H1 (cell line): ENCODE measurements around the gene DIAPH2. TPM values are rescaled to one million over a fixed set of nuclear protein-coding genes. Genes with fewer than 3 reads are reported as not detected.
A peak's percentile ranks its signal among the peaks of the same experiment; 100 is the strongest.

ENCODE experiments used
- CTCF ChIA-PET: fragments of 300-600 bp; sonication (Branson Sonifier 250); formaldehyde crosslinking; loops from one replicate; lab custom pipeline; 2021; ENCODE audit not compliant: partially characterized antibody; lab: Charles Lee
- POLR2A ChIA-PET: fragments of 300-600 bp; sonication (Branson Sonifier 250); formaldehyde crosslinking; loops from one replicate; lab custom pipeline; 2021; ENCODE audit warnings: inconsistent platforms; ENCODE audit not compliant: partially characterized antibody; lab: Charles Lee
- DNase-seq, 2 experiments: peaks; one replicate each; pipeline versions ENCODE4 v3.0.0 to v3.0.0-alpha.2; 2010 to 2022; ENCODE audit warnings: low spot score in 2 of 2, low read depth in 1 of 2, mixed read lengths in 1 of 2
- FAIRE-seq: peaks from 2 replicates; lab custom pipeline; 2011; peaks lifted over from hg19 to GRCh38; lab: Jason Lieb, UNC
- H2AFZ ChIP-seq: 2 replicates; pipeline ENCODE4 v1.8.1; 2012; ENCODE audit warnings: low read length, inconsistent platforms
- H2AK5ac ChIP-seq: 2 replicates; pipeline ENCODE4 v1.6.1; 2013; ENCODE audit warnings: low read depth, low read length
- H2BK120ac ChIP-seq: replicated peaks from 2 replicates; pipeline ENCODE3; 2013; ENCODE audit warnings: low read depth, low read length, inconsistent platforms
- H2BK12ac ChIP-seq: 2 replicates; pipeline ENCODE4 v1.6.1; 2013; ENCODE audit warnings: low read depth, low read length
- H2BK15ac ChIP-seq: 2 replicates; pipeline ENCODE4 v1.6.1; 2013; ENCODE audit warnings: low read length
- H2BK20ac ChIP-seq: 2 replicates; pipeline ENCODE4 v1.6.1; 2013; ENCODE audit warnings: low read length
- H2BK5ac ChIP-seq: 2 replicates; pipeline ENCODE4 v1.6.1; 2013; ENCODE audit warnings: low read depth, low read length
- H3K14ac ChIP-seq: 2 replicates; pipeline ENCODE4 v1.6.1; 2013; ENCODE audit warnings: inconsistent platforms; ENCODE audit not compliant: insufficient read length
- H3K18ac ChIP-seq: 2 replicates; pipeline ENCODE4 v1.6.1; 2013; ENCODE audit warnings: low read length; ENCODE audit errors: extremely low read depth
- H3K23ac ChIP-seq: 2 replicates; pipeline ENCODE4 v1.6.1; 2013; ENCODE audit warnings: inconsistent platforms; ENCODE audit not compliant: insufficient read length
- H3K23me2 ChIP-seq: 2 replicates; pipeline ENCODE4 v1.6.1; 2013; ENCODE audit warnings: low read depth, low read length
- H3K27ac ChIP-seq: 2 replicates; pipeline ENCODE4 v1.6.1; 2011; ENCODE audit warnings: low read depth, low read length, inconsistent platforms
- H3K27me3 ChIP-seq, 4 experiments: replicated peaks in 1 of 4; 1 replicate in 1 of 4; 2 replicates in 3 of 4; pipeline versions ENCODE4 v1.6.1 to v1.8.1; 2011 to 2013; ENCODE audit warnings: low read length in 3 of 4, mild to moderate bottlenecking in 3 of 4, inconsistent platforms in 2 of 4, mixed read lengths in 2 of 4, moderate library complexity in 1 of 4; ENCODE audit not compliant: control insufficient read depth in 3 of 4, insufficient read depth in 3 of 4; ENCODE audit errors: extremely low read depth in 1 of 4
- H3K36me3 ChIP-seq, 4 experiments: 2 replicates each; pipeline versions ENCODE4 v1.6.1 to v1.8.1; 2011 to 2013; ENCODE audit warnings: mild to moderate bottlenecking in 4 of 4, low read length in 3 of 4, moderate library complexity in 2 of 4, control low read depth in 1 of 4, inconsistent platforms in 1 of 4; ENCODE audit not compliant: insufficient read depth in 4 of 4, control insufficient read depth in 2 of 4
- H3K4ac ChIP-seq: replicated peaks from 2 replicates; pipeline ENCODE3; 2013; ENCODE audit warnings: low read length, low read depth, mixed read lengths, inconsistent platforms; ENCODE audit not compliant: insufficient read length
- H3K4me1 ChIP-seq, 4 experiments: replicated peaks in 1 of 4; 1 replicate in 1 of 4; 2 replicates in 3 of 4; pipeline versions ENCODE4 v1.6.1 to v1.8.1; 2011 to 2013; ENCODE audit warnings: low read length in 3 of 4, inconsistent platforms in 2 of 4, mixed read lengths in 1 of 4; ENCODE audit not compliant: insufficient read depth in 4 of 4, control insufficient read depth in 3 of 4
- H3K4me2 ChIP-seq, 2 experiments: 2 replicates each; pipeline versions ENCODE4 v1.6.1 to v1.8.1; 2011 to 2013; ENCODE audit warnings: low read depth in 2 of 2, low read length in 2 of 2, control low read depth in 1 of 2, inconsistent platforms in 1 of 2, mild to moderate bottlenecking in 1 of 2; ENCODE audit not compliant: insufficient read depth in 1 of 2
- H3K4me3 ChIP-seq, 4 experiments: fragments of 200-600, 300-600 bp in 1 of 4; sonication (generic), shearing (Covaris generic), sonication (Bioruptor Twin) in 1 of 4; 2 replicates each; pipeline versions ENCODE4 v1.5.1 to v1.8.1; 2011 to 2016; ENCODE audit warnings: low read length in 4 of 4, low read depth in 3 of 4, control low read depth in 2 of 4, inconsistent platforms in 2 of 4, mild to moderate bottlenecking in 2 of 4, mixed read lengths in 1 of 4, moderate library complexity in 1 of 4; ENCODE audit not compliant: insufficient read depth in 2 of 4; ENCODE audit errors: extremely low read depth in 1 of 4
- H3K56ac ChIP-seq: replicated peaks from 2 replicates; pipeline ENCODE3; 2013; ENCODE audit warnings: low read depth, mild to moderate bottlenecking, mixed read lengths, low read length, inconsistent platforms; ENCODE audit not compliant: insufficient read length
- H3K79me1 ChIP-seq: 2 replicates; pipeline ENCODE4 v1.6.1; 2013; ENCODE audit warnings: low read depth, low read length, control low read depth
- H3K79me2 ChIP-seq, 2 experiments: 2 replicates each; pipeline versions ENCODE4 v1.6.1 to v1.8.1; 2012 to 2013; ENCODE audit warnings: low read length in 2 of 2, mild to moderate bottlenecking in 2 of 2, inconsistent platforms in 1 of 2; ENCODE audit not compliant: insufficient read depth in 2 of 2, control insufficient read depth in 1 of 2
- H3K9ac ChIP-seq, 4 experiments: replicated peaks in 1 of 4; 1 replicate in 1 of 4; 2 replicates in 3 of 4; pipeline versions ENCODE4 v1.6.1 to v1.8.1; 2011 to 2013; ENCODE audit warnings: low read depth in 3 of 4, low read length in 3 of 4, control low read depth in 2 of 4, mild to moderate bottlenecking in 2 of 4, moderate library complexity in 2 of 4, inconsistent platforms in 1 of 4; ENCODE audit errors: extremely low read depth in 1 of 4
- H3K9me3 ChIP-seq, 2 experiments: 2 replicates each; pipeline versions ENCODE4 v1.6.1 to v1.8.1; 2012 to 2013; ENCODE audit warnings: mild to moderate bottlenecking in 2 of 2, moderate library complexity in 2 of 2, control low read depth in 1 of 2, inconsistent platforms in 1 of 2, low read depth in 1 of 2, low read length in 1 of 2, mixed read lengths in 1 of 2; ENCODE audit not compliant: insufficient read depth in 2 of 2
- H4K20me1 ChIP-seq, 2 experiments: replicated peaks in 1 of 2; 2 replicates each; pipeline versions ENCODE3 to v1.8.1; 2011 to 2013; ENCODE audit warnings: inconsistent platforms in 2 of 2, low read length in 2 of 2, mild to moderate bottlenecking in 1 of 2; ENCODE audit not compliant: insufficient read depth in 2 of 2, control insufficient read depth in 1 of 2
- H4K5ac ChIP-seq: 2 replicates; pipeline ENCODE4 v1.6.1; 2013; ENCODE audit warnings: low read length, low read depth, mixed read lengths, inconsistent platforms; ENCODE audit not compliant: insufficient read length
- H4K8ac ChIP-seq: 2 replicates; pipeline ENCODE4 v1.8.0; 2013; ENCODE audit warnings: mild to moderate bottlenecking, moderate library complexity, low read length, inconsistent platforms; ENCODE audit not compliant: insufficient read depth; ENCODE audit errors: extremely low read depth
- H4K91ac ChIP-seq: replicated peaks from 2 replicates; pipeline ENCODE3; 2013; ENCODE audit warnings: low read length, mixed read lengths, inconsistent platforms; ENCODE audit not compliant: insufficient read length
- BCL11A ChIP-seq, 2 experiments: IDR thresholded peaks; one replicate each; pipeline ENCODE4 v1.6.1; 2011; ENCODE audit warnings: low read depth in 2 of 2, low read length in 2 of 2, mild to moderate bottlenecking in 2 of 2
- CEBPB ChIP-seq: IDR thresholded peaks from 2 replicates; pipeline ENCODE4 v1.6.1; 2012; ENCODE audit warnings: low read depth, low read length
- EGR1 ChIP-seq: IDR thresholded peaks from 2 replicates; pipeline ENCODE4 v1.6.1; 2011; ENCODE audit warnings: low read depth, low read length, borderline replicate concordance
- GABPA ChIP-seq: IDR thresholded peaks from 2 replicates; pipeline ENCODE4 v1.6.1; 2011; ENCODE audit warnings: mild to moderate bottlenecking, low read length, moderate library complexity, borderline replicate concordance; ENCODE audit not compliant: insufficient read depth
- RAD21 ChIP-seq, 2 experiments: IDR thresholded peaks in 1 of 2; conservative IDR thresholded peaks in 1 of 2; 2 replicates each; pipeline ENCODE4 v1.6.1; 2011; ENCODE audit warnings: low read depth in 2 of 2, low read length in 2 of 2, improper control_type of control experiment in 1 of 2, inconsistent platforms in 1 of 2, mild to moderate bottlenecking in 1 of 2, moderate library complexity in 1 of 2
- SP2 ChIP-seq: IDR thresholded peaks from 2 replicates; pipeline ENCODE4 v1.6.1; 2012; ENCODE audit warnings: mild to moderate bottlenecking, low read length, inconsistent platforms
- TAF1 ChIP-seq: IDR thresholded peaks from 2 replicates; pipeline ENCODE4 v1.6.1; 2011; ENCODE audit warnings: mild to moderate bottlenecking, low read depth, low read length
- ZNF274 ChIP-seq: IDR thresholded peaks from 2 replicates; pipeline ENCODE4 v1.7.0; 2012; ENCODE audit warnings: low read length, borderline replicate concordance; ENCODE audit errors: extremely low read depth
- WGBS, 2 experiments: shearing (Covaris generic) in 1 of 2; methylation state at CpG; one replicate each; pipeline versions ENCODE4 v1.1.6 to v1.1.7; 2013 to 2015; ENCODE audit warnings: low lambda C conversion rate in 2 of 2, mixed read lengths in 2 of 2, inconsistent platforms in 1 of 2, low coverage in 1 of 2, missing lambda C conversion rate in 1 of 2; ENCODE audit not compliant: insufficient replicate concordance in 2 of 2, insufficient coverage in 1 of 2, insufficient read length in 1 of 2; ENCODE audit errors: extremely low coverage in 1 of 2, missing lambda C conversion rate in 1 of 2; 5-methylcytosine and 5-hydroxymethylcytosine counted together
- polyA plus RNA-seq, 7 experiments: library from polyadenylated mRNA; depleted of rRNA in 3 of 7; stranded (reverse) in 5 of 7; unstranded in 2 of 7; fragments of >200 nt in 5 of 7; fragments of 200-250 nt in 2 of 7; gene quantifications; 1 replicate in 5 of 7; 2 replicates in 1 of 7; 4 replicates in 1 of 7; pipeline versions ENCODE4 v1.2.1 to v1.2.3, GENCODE V29; 2011 to 2013; ENCODE audit warnings: missing spikeins in 2 of 7, mixed read lengths in 2 of 7
- total RNA-seq: library from RNA; stranded (reverse); fragmentation: NEBNext Ultra II Directional; extraction: Animal tissue kit (Norgen Biotek cat#: 25700); gene quantifications from 2 replicates; pipeline ENCODE4 v1.2.1, GENCODE V29; 2021

Gene DIAPH2
- total and polyA plus RNA-seq, 2 of the 8 experiments (the other 6 are each of a cell fraction or from before 2014, with no cell fraction given), result 4.4 to 24.3 TPM

DNA sequence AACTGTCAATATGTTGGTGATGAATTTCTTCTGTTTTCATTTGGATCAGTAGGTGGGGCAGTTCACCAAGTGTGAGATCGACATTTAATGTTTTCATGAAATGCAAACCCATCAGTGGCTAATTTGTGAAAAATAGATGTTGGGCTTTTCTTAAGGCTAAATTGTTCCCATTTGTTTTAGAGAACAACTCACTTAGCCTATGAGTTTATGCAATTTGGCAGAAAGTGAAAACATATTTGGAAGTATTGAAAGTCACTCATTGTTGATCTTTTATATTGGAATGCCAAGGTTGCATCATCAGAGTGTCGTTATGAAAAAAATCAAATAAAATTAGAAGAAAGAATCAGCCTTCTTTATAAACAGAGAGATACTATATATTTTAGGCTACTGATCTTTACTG, 331.5 kb downstream of the DIAPH2 start:
- Histone ChIP-seq H2BK5ac (no peak overlapping the region), H3K23ac (no peak overlapping the region), H3K4me1 (no peaks in the 10 kb centered on the region), H4K8ac (no peak overlapping the region), H3K56ac (no peak overlapping the region), H3K79me2 (no peaks in the 10 kb centered on the region), H2AFZ (no peak overlapping the region), H3K4me3 (no peak overlapping the region), H3K79me1 (no peaks in the 10 kb centered on the region), H3K27ac (no peak overlapping the region), H3K9me3 (no peaks in the 10 kb centered on the region), H4K91ac (no peak overlapping the region), H2BK20ac (no peak overlapping the region), H3K23me2 (no peaks in the 10 kb centered on the region), H2BK12ac (no peak overlapping the region), H4K20me1 (no peaks in the 10 kb centered on the region), H3K4me2 (no peak overlapping the region), H2AK5ac (no peak overlapping the region), H3K9ac (no peak overlapping the region), H3K27me3 (no peaks in the 10 kb centered on the region), H3K18ac (no peak overlapping the region), H2BK120ac (no peak overlapping the region), H3K36me3 (no peaks in the 10 kb centered on the region), H3K4ac (no peak overlapping the region), H2BK15ac (no peak overlapping the region), H4K5ac (no peak overlapping the region), H3K14ac (no peak overlapping the region)
- POLR2A ChIA-PET, result interaction anchor here (0.6 kb wide), 1 partner anchor 349 kb away, joined by 4 read pairs; no protein-coding TSS in a partner anchor
- 88% methylated on average over 2 of the region's 2 CpGs; no CpG with 5 or more reads in 1 of the 2 experiments for WGBS, 2 experiments
- DNase-seq, result no peak
- TF ChIP-seq GABPA (no peak), RAD21 (IDR thresholded peaks at IDR 0.05 in 1 of 2, conservative IDR thresholded peaks at IDR 0.05 in 1 of 2; ENCODE audit: low read depth in 2 of 2, low read length in 2 of 2) (peak in 1 of 2 experiments; percentile 24; a peak in 3 of 4 replicates), ZNF274 (no peak), BCL11A (IDR thresholded peaks at IDR 0.05; ENCODE audit: low read depth in 2 of 2, low read length in 2 of 2) (no peak), TAF1 (no peak), SP2 (no peak), EGR1 (no peak), CEBPB (0 out of 2 replicates have a peak, but pooled peaks have one; percentile 22)
- CTCF ChIA-PET, result no interaction called here
- no peak for FAIRE-seq
